ENCODE results near the gene ARHGAP22.
A peak's percentile ranks its signal among the peaks of the same experiment; 100 is the strongest.

Gene ARHGAP22

DNA sequence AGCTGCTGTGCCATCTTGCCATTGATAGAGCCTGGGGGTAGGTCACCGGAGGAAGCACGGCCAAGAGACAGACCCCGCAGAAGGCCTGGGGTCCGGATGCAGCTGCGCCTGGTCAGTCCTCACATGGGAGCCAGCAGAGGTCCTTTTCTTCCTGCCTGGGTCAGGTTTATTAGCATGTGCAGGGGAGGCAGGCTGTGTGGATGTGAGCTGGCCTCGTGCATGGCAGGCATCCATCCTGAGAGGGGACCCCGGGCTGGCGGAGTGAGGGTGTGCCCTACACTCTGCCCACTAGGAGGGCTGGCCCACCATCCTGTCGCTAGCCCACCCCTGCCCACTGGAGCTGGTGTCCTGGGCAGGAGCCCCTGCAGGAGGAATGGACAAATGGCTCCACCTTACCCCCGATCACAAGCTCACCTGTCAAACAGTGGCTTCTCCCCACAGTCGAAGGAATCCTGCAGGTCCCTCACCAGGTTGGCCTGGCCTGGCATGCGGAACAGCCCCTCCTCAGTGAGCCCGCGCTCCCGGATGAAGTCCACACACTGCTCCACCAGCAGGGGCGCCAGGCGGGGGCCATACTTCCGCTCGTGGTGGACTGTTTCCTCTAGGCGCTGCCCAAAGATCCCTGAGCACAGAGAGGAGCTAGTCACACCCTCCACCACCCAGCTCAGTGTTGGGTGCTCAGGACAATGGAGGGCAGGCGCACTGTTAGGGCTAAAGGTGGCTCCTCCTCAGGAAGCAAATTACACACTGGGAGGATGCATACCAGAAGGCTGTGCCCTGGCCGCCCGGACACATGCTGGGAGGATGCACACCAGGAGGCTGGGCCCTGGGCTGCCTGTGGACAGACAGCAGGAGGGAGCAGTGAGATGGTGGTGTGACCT is 145.4 kb downstream of the ARHGAP22 start:
- DNase-seq, result peak; percentile 20

DNA sequence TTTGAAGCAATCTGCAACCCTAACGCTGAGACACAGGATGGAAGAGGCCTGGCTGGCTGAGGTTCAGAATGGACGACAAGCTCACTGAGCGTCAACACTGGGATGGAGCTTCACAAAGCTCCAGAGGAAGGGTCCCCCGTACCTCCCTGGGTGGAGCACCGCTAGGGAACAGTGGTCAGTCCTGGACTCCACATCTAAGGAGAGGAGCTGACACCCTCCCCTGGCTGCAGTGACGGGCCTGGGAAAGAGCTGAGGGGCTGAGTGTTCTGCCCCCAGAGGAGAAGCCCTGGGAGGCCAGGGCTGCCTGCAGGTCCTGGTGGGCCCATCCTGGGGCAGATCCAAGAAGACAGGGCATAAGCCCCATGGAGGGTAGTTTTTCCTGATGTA is 146.2 kb downstream of the ARHGAP22 start:
- no peak for DNase-seq

DNA sequence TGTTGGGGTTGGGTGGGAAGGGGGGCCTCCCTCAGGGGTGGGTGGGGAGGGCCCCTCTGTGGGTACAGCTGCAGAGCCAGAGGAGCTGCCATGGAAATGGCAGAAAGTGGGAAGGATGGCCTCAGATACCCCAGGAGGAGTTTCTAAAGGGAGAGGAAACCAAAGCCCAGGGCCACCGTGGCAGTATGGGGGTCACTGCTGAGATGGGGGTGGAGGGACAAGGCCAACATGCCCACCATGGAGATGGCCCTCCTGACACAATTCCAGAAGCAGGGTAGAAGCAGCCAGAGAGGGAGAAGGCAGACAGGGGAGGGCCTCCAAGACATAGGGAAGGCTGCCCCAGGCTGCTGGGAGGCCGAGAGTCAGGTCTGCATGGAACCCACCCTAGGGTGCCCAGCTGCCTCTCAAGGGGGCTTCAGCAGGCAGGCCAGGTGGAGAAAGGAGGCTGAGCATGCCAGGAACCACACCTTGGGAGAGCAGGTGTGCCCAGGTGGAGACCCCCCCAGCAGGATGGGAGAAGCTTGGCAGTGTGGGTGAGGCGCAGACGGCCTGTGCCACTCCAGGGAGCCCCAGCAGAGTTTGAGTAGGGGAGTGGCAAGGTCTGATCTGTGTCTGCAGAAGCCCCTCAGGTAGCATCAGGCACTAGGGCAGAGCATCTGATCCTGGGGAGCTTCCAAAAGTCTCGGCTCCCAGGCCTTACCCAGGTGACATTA is 146.8 kb downstream of the ARHGAP22 start:
- no peak for DNase-seq

DNA sequence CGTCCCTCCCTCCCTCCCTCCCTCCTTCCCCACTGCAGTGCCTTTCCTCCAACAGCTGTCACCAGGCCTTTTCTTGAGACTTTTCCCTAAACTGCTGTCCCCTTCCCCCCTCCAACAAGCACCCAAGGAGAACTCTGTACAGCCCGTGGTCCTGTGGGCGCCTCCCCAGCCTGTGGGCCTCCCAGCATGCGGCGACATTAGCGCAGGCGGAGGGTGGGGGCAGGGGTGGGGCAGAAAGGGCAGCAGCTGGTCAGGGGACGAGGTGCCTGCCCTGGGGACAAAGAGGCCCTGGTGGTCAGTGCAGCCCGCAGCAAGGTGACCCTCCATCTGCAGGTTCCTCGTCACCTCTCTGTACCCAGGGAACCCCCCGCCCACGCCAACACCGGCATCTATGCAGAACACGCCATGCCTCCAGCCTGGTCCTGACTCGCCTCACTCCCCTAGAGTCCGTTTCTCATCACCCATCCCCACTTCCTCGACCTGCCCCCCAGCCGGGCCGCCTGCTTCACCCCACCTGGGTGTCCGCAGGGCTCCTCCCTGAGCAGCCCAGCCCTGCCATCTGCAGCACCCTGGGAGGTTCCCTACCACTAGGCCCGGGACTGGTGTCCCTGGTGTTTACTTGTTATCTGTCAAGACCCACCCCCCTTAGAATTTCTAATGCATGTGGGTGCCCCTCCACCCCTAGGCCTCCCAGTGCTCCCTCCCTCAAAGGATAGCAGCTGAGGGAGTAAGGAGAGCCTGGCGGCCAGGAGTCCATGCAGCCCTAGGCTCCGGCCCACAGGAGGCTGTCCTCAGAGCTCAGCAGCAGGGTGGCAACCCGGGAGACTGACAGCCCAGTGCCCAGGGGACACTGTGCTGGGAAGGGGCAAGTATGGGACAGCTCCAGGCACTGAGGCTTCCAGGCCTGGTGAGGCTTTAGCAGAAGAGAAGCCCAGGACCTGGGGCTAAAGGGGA is 147.8 kb downstream of the ARHGAP22 start:
- DNase-seq, result no peak

DNA sequence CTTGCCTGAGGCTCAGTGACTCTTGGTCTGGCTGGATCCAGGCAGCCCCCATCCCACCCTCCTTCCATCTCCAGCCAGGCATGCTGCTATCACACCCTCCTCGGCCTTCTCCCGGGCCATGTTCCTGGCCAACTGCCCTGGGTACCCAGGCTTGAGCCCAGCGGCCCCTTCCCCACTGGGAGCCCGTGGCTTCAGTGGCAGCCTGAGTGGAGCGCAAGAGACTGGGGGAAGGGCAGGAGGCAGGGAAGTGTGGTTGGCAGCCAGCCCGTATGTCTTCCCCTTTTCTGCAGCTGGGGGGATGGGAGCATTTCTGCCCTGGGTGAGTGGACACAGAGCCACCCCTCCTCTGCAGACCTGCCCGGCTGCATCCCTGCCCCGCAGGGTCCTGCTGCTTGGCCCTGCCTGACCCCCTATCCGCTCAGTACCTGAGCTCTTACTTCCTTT is 148.5 kb downstream of the ARHGAP22 start:
- peak; percentile 20 for DNase-seq

DNA sequence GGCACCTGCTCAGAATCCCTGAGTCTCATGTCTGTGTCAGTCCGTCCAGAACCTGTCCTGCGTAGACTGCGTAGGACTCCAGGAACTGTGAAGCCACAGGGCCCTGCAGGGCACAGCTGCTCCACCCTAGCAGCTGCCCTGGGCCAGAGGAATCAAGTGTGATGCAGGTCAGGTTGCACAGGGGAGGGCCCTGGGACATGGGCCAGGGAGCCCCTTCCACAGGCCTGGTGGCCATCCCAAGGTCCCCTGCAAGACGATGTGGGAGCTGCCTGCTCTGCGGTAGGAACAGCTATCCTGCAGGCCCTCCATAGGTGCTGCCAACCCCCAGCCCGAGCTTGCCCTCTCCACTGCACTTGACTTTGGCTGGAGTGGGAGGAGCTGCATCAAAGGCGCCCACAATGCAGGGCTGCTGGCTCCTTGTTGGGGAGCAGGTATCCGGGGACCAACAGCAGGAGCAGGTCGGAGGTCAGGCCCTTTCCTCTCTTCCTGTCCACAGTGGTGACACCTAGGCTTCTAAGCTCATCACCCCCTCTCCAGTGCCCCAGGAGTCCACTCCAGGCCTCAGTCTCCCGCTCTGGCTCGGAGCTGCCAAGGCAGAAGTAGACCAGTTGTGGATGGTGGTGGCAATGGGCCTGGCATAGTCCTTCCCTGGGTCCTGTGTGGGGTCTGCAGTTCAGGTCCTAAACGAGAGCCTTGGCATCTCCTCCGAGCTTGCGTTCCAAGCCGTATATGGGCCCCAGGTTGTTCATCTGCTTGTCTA is 149.3 kb downstream of the ARHGAP22 start:
- no peak for DNase-seq

DNA sequence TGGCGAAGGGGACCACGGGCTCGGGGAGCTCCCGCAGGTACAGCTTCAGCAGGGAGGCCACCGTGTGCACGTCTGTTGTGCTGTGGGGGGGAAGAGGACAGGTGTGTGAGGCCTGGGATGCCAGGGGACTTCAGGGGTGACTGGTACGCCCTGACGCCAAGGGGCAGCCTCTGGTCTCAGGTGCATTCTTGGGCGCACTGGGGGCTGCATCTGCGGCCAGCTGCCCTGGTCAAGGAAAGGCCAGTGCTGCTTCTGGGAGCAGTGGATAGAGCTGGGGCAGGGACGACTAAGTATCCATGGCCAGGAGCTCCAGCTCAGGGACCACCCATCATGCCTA is 149.8 kb downstream of the ARHGAP22 start:
- DNase-seq, result no peak

DNA sequence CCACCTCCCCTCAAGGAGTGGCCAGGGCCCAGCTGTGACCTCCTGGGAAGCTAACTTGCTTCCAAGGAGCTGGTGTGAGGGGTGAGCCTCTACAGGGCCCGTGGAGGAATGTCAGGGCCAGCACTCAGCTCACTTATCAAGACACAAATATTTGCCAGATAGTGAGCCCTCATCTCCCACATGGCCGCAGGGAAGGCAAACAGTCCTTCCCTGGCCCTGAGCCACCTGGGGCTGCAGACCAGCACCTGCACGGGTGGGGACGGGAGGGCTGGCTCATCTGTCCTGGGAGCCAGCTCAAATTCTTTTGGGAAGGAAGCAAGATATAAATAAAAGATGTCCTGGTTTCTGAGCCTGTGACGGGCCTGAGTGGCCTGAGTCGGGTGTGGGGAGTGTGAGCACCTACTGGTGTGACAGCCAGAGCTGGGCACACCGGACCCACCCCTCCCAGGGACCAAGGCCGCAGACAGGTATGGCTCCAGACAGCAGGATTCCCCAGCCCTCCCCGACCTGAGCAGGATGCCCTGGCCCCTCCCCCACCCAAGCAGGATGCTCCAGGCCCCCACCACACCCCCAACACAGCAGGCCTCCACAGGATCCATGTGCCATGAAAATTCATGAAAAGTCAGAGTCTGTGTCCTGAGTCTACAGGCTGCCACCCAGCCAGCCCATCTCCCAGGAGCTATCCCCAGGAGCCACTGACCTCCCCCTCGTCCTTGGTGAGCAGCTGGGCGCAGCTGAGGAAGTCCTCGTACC is 150.4 kb downstream of the ARHGAP22 start:
- DNase-seq, result no peak

DNA sequence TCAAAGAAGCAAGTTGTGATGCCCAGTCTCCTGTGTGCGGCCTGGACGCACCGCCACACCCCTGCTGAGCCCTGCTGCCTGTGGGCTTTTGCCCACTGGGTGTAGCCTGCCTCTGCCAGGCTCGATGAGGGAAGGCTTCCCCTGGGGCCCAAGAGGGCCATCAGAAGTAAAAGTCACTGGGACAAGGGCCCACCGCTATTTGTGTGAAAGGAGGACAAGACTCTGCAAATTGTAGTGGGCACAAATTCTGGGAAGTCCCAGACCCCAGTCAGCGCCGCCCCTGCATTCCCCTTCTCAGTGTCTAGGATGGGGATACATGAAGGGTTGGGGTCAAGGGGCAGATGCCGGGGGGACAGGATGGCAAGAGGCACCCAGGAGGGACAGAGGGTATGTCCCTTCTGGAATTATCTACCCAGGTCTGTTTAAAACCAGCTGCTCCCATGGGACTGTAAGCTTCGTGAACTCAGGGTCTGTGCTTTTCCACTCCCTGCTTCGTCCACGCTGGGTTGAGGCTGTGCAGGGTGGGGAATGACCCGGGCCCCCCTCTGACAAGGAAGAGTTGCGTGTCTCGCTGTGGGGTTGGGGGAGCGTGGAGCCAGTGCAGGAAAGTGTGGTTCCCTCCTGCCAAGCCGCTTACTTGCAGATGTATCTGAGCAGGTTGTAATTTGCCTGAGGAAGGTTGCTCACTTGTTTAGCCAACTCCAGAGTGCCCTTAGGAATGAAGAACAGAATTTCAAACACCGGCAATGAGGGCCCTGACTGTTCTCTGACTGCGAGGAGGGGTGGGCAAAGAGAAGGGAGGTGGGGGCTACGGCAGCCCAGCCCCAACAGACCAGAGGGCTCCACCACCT is 151.2 kb downstream of the ARHGAP22 start:
- no peak for DNase-seq

DNA sequence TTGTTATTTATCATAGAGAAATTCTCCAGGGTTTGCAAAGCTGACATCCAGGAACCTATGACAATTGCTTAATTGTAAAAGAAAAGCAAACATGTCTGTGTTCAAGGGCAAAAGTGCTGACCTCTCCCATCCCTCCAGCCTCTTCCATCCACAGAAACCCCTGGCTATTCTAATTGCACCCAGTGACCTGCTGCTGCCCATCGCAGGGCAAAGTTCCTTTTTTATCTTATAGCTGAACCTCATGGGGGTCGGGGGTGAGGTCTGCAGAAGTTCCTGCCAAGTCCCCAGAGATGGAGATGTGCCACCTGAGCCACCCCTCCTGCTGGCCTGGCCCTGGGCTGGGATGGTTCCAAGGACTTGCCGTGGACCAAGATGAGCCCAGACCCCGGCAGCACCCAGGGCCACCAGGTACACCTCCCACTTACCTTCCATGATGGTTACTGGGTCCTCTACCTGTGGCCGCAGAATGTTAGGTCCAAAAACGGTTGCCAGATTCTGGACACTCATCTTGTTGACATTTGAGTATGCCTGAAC is 151.9 kb downstream of the ARHGAP22 start:
- no peak for DNase-seq

DNA sequence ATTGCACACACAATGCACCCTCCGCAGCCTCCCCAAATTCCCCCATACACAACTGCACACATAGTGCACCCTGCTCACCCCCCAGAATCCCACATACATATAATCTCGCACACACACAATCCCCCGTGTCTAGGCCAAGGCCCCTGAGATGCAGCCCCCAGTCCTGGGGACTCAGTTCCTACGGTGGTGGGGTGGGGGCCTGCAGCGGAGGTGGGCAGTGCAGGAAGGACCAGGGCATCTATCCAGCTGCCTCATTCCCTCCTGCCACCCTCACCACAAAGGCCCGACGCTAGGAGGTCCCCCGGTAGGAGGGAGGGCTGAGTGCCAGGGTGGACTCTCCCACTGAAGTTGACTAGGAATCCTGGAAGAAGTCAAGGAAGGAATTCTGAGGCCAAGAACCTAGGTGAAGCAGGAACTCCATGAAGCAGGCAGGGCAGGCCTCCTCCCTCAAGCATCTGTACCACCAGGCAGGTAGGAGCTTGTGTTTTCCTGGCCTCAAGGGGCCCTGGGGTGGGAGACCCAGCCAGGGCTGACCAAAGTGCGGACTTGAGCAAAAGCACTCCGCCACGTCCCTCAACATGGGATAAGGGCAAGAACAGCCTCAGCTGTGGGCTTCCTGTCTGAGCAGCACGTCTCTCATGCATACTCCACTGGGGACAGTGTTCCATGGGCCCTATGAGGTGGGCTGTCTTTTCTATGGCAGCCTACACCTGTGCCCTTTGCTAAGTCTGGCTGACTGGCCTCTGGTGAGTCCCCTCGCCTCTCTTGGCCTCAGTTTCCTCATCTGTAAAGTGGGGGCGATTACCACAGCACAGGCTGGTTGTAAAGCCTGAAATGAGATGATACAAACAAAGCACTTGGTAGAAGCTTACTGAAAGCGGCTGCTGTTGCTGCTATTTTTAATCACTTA is 152.6 kb downstream of the ARHGAP22 start:
- DNase-seq, result no peak

DNA sequence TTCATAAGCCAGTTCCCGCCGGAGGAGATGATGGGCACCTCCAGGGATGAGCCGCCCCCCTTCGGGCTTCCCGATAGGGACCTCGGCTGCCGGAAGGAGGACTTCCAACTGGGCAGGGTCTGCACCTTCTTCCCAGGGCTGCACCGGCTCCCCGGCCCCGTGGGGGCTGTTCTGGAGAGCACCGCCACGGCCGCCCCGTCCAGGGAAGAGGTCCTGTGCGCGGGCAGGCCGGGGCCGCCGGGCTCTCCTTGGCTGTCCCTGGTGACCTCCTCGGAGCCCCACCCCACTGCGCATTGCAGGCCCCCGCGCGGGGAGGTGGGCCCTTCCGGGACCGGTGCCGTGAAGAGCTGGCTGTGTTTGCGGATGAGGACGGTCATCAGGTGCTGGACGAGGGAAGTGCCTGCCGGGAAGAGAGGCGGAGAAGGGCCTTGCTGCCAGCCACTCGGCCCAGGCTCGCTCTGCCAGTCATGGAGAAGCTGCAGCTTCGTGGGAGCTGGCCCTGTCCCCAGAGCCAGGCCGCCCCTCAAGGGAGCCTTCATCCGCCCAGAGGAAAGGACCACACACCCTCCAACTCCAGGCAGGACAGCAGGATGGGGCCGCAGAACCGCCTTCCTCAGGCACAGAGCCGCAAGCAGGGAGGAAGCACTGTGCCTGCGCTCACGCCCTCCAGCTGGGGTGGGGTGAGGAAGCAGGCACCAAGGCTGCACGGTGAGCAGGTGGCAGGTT is 154.0 kb downstream of the ARHGAP22 start:
- no peak for DNase-seq

DNA sequence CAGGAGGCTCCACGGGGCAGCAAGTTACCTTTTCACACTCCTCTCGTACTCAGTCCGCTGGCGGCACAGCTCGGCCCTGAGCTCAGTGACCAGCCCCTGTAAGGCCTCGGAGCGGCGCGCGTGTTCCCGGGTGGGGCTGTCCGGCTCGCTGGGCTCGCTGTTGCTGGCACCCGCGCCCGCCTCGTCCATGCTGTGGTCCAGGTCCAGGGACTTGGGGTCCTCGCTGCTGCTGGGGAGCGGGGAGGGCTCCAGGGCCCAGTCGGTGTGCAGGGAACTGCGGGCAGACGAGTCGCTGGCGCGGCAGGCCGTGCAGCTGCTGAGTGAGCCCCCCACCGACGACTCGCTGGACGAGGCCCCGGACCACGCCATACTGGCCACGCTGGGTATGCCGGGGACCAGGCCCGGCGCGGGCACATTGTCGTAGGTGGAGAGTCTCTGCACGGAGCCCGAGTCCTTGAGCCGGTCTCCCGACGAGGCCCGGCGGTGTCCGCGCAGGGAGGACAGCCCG is 154.6 kb downstream of the ARHGAP22 start:
- no peak for DNase-seq

DNA sequence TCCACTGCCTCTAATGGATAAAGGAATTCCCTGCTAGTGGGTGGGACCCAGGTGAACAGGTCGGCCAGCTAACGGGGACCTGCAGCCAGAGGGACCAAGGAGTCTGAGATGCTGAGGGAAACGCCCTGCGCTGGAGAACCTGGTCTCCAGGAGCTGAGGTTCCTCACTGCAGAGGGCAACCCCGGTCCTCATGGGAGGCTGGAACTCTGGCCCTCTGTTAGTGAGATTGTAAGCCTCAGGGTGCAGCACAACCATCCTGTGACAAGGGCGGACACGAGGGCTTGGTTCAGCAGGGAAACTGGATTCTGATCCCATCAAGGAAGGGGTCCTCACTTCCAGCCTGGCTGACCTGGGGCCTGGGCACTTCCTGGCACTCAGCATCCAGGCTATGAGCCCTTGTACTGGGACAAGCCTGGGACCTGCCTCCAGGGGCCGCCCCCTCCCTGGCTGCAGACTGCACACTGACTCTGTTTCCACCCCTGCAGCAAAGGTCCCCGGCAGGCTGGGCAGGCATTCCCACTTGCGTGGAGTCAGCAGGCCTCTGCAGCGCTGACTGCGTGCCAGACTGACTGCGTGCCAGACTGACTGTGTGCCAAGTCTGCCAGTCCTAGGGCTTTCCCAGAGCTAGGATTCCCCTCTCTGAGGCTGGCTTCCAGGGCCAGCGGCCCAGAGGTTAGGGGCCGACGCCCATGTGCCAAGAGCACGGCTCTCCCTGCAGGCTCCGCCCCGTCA is 155.2 kb downstream of the ARHGAP22 start:
- no peak for DNase-seq

DNA sequence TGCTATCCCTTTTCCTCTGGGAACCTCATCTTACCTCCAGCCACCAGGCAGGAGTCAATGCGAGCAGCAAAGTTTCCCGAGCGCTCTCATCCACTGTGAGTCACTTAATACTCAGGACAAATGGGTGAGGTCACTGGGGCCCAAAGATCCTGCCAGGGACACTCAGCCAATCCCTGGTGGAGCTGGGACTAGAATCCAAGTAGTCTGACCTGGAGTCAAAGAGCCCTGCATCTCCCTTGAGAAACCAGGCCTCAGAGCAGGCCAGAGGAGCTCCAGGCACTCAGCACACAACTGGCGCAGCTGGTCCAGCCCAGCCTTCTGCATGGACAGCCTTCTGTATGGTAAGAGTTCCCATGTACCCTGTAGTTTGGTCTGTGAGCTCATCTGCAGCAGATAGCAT is 156.1 kb downstream of the ARHGAP22 start:
- no peak for DNase-seq

DNA sequence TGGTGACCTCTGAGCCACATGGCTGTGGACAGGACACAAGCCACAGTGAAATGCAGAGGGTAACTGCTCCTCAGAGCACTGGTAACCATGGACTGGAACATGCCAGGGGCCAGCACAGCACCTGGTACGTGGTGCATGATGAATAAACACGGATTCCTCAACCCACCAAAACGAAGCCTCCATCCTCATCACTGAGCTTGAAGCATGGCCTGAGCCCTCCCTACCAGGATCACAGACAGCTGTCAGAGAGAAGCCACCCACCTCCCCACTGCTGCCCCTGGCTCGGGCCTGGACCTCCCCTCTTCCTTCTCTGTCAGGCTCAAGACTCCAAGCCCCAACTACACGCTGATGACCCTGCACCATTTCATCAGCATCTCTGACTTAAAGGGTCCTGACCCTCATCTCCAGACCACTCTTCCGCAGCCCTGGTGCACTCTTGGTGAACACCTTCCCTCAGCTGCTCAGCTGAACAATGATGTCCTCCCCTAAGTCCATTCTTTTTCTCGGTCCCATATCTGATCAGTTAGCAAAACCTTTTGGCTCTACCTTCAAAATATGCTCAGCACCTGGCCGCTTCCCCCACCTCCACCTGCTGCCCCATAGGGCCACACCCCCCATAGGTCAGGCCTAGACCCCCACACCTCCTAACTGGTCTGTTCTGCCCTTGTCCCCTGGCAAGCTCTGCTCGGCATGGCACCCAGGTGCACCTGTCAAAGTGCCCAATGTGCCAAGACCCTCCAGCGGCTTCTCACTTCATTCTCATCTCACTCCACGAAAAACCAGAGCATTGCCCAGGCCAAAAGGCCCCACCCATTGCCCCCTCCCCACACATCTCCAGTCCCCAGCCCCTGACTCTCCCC is 157.3 kb downstream of the ARHGAP22 start:
- no peak for DNase-seq

DNA sequence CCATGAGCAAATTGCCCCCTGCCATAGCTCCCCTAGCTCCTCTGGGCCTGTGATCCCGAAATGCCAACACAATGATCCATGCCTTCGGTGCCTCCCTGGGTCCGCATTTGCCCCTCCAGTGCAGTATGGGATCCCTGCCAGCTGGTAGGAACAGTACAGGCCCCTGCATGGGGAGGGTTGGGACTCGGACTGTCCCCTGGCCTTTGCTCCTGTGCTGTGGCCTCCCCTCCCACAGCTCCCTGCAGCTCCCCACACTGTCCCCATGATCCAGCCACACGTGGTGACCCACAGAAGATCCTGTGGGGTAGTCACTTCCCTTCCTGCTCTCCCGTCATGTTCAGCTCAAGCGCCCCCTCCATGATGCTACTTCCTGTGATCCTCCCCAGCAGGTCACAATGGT is 158.1 kb downstream of the ARHGAP22 start:
- DNase-seq, result no peak
